GM23338 (cell line): ENCODE results near the gene FBXL19. TPM values are rescaled to one million over a fixed set of nuclear protein-coding genes. Genes with fewer than 3 reads are reported as not detected.

Experiments used
- ATAC-seq: fragments of 200-7000 bp; cut with Tn5 transposase; 3 replicates; pipeline ENCODE4 v1.9.1; 2020
- DNase-seq: peaks from one replicate; pipeline ENCODE4 v3.0.0-alpha.2; 2015; ENCODE audit warnings: low spot score
- H2AFZ ChIP-seq: fragments of 200-600 bp; sonication (generic); 2 replicates; pipeline ENCODE4 v1.8.0; 2016; ENCODE audit warnings: antibody characterized with exemption, mild to moderate bottlenecking, moderate library complexity
- H3F3A ChIP-seq: fragments of 200-600 bp; sonication (generic); replicated peaks from 2 replicates; pipeline ENCODE4 v1.8.0; 2017; ENCODE audit warnings: antibody characterized with exemption, mixed run types, low read depth
- H3K27ac ChIP-seq: fragments of 200-600 bp; sonication (generic); 2 replicates; pipeline ENCODE4 v1.6.1; 2016; ENCODE audit warnings: low read depth
- H3K27me3 ChIP-seq: fragments of 200-600 bp; sonication (generic); 2 replicates; pipeline ENCODE4 v1.8.0; 2016; ENCODE audit warnings: mild to moderate bottlenecking, mixed run types, moderate library complexity; ENCODE audit not compliant: insufficient read depth
- H3K36me3 ChIP-seq: fragments of 200-600 bp; sonication (generic); 2 replicates; pipeline ENCODE4 v1.8.0; 2016; ENCODE audit warnings: mild to moderate bottlenecking; ENCODE audit not compliant: insufficient read depth
- H3K4me1 ChIP-seq: fragments of 200-600 bp; sonication (generic); 2 replicates; pipeline ENCODE4 v1.8.0; 2016; ENCODE audit warnings: mild to moderate bottlenecking, moderate library complexity; ENCODE audit not compliant: insufficient read depth
- H3K4me2 ChIP-seq: fragments of 200-600 bp; sonication (generic); 2 replicates; pipeline ENCODE4 v1.7.1; 2017; ENCODE audit warnings: mixed run types
- H3K4me3 ChIP-seq: fragments of 200-600 bp; sonication (generic); 2 replicates; pipeline ENCODE4 v1.6.1; 2016; ENCODE audit warnings: mixed run types
- H3K79me2 ChIP-seq: fragments of 200-600 bp; sonication (generic); replicated peaks from 2 replicates; pipeline ENCODE4 v1.8.0; 2017; ENCODE audit warnings: mild to moderate bottlenecking; ENCODE audit not compliant: insufficient read depth
- H3K9me2 ChIP-seq: fragments of 200-600 bp; sonication (generic); 2 replicates; pipeline ENCODE4 v1.8.0; 2017; ENCODE audit not compliant: insufficient read depth
- H4K20me1 ChIP-seq: fragments of 200-600 bp; sonication (generic); replicated peaks from 2 replicates; pipeline ENCODE4 v1.8.0; 2017; ENCODE audit warnings: mild to moderate bottlenecking; ENCODE audit not compliant: insufficient read depth
- H3K27ac Mint-ChIP-seq: 2 replicates; pipeline ENCODE4 v1.8.0; 2020; ENCODE audit warnings: inconsistent platforms, mild to moderate bottlenecking, moderate library complexity, mixed read lengths
- H3K27me3 Mint-ChIP-seq: 3 replicates; pipeline ENCODE4 v1.8.0; 2022; ENCODE audit warnings: low read depth, mild to moderate bottlenecking, moderate library complexity, mixed read lengths, inconsistent platforms; ENCODE audit not compliant: insufficient read depth, poor library complexity
- H3K36me3 Mint-ChIP-seq: 3 replicates; pipeline ENCODE4 v1.8.0; 2021; ENCODE audit warnings: low read depth, mild to moderate bottlenecking, inconsistent platforms, moderate library complexity, mixed read lengths
- H3K4me1 Mint-ChIP-seq: 3 replicates; pipeline ENCODE4 v1.8.0; 2020; ENCODE audit warnings: mild to moderate bottlenecking, inconsistent platforms, mixed read lengths
- H3K4me3 Mint-ChIP-seq: 3 replicates; pipeline ENCODE4 v1.8.0; 2021; ENCODE audit warnings: moderate library complexity, mild to moderate bottlenecking, inconsistent platforms, mixed read lengths
- H3K9me3 Mint-ChIP-seq: 3 replicates; pipeline ENCODE4 v1.8.0; 2020; ENCODE audit warnings: moderate library complexity, mild to moderate bottlenecking, inconsistent platforms, mixed read lengths
- CREB1 ChIP-seq: fragments of 250-450 bp; sonication (Bioruptor Pico); IDR thresholded peaks from 2 replicates; pipeline ENCODE4 v1.5.0; 2020; ENCODE audit warnings: low read depth, mild to moderate bottlenecking, moderate library complexity
- CTCF ChIP-seq, 2 experiments: fragments of 200-600 bp in 1 of 2; sonication (generic) in 1 of 2; conservative IDR thresholded peaks; 2 replicates each; pipeline versions ENCODE4 v1.5.1 to v1.6.1; 2016 to 2017; ENCODE audit warnings: antibody characterized with exemption in 2 of 2, low read depth in 2 of 2, mild to moderate bottlenecking in 2 of 2, moderate library complexity in 1 of 2
- ETS1 ChIP-seq: IDR thresholded peaks from 2 replicates; pipeline ENCODE4 v1.6.1; 2016; ENCODE audit warnings: antibody characterized with exemption
- EZH2phosphoT487 ChIP-seq: fragments of 200-600 bp; sonication (generic); IDR thresholded peaks from one replicate; pipeline ENCODE4 v1.8.1; 2018; ENCODE audit warnings: antibody characterized with exemption; ENCODE audit not compliant: unreplicated experiment
- JUNB ChIP-seq: IDR thresholded peaks from one replicate; pipeline ENCODE4 v1.6.1; 2016; ENCODE audit warnings: antibody characterized with exemption; ENCODE audit not compliant: unreplicated experiment
- NANOG ChIP-seq: IDR thresholded peaks from 2 replicates; pipeline ENCODE4 v1.6.1; 2016; ENCODE audit warnings: antibody characterized with exemption, borderline replicate concordance
- POLR2AphosphoS5 ChIP-seq: IDR thresholded peaks from 2 replicates; pipeline ENCODE4 v1.6.1; 2016; ENCODE audit warnings: antibody characterized with exemption, low read depth
- STAT1 ChIP-seq: IDR thresholded peaks from one replicate; pipeline ENCODE4 v1.6.1; 2016; ENCODE audit warnings: antibody characterized with exemption; ENCODE audit not compliant: unreplicated experiment
- ZNF114 ChIP-seq: fragments of 250-450 bp; sonication (Bioruptor Pico); IDR thresholded peaks from 2 replicates; pipeline ENCODE4 v1.5.0; 2020; ENCODE audit warnings: mild to moderate bottlenecking, moderate library complexity
- ZNF331 ChIP-seq: fragments of 250-450 bp; sonication (Bioruptor Pico); IDR thresholded peaks from 2 replicates; pipeline ENCODE4 v1.5.0; 2020; ENCODE audit warnings: low read depth, mild to moderate bottlenecking, moderate library complexity
- ZNF462 ChIP-seq: fragments of 250-450 bp; sonication (Bioruptor Pico); IDR thresholded peaks from 2 replicates; pipeline ENCODE4 v1.5.0; 2020; ENCODE audit warnings: mild to moderate bottlenecking, moderate library complexity
- polyA plus RNA-seq: library from polyadenylated mRNA; unstranded; fragments of >200 nt; fragmentation: Nextera tagmentation; extraction: Ambion mirVana; gene quantifications from 2 replicates; pipeline ENCODE4 v1.2.1, GENCODE V29; 2016
- total RNA-seq: library from RNA; depleted of rRNA; stranded (reverse); fragments of >200 nt; shearing (Covaris generic); gene quantifications from 2 replicates; pipeline ENCODE4 v1.2.3, GENCODE V29; 2014

The FBXL19 gene
- total and polyA plus RNA-seq, 2 experiments from 2014 or later = 12.5 to 71.5 TPM

- H4K20me1 ChIP-seq = peaks cover 4% of the 10 kb centered on the region; the same call in 1 of the 2 replicates
Observed at GRCh38 chr16:30928390-30928789, 5.0 kb downstream of the FBXL19 start.

GRCh38 chr16:30929167-30929566 is 5.8 kb downstream of the FBXL19 start:
- Mint-ChIP-seq H3K4me3 (no peak overlapping the region), H3K36me3 (peaks cover 43% of the 10 kb centered on the region), H3K4me1 (peaks cover 11% of the 10 kb centered on the region), H3K27me3 (no peaks in the 10 kb centered on the region), H3K9me3 (no peaks in the 10 kb centered on the region), H3K27ac (no peak overlapping the region)
- ATAC-seq = no peak
- DNase-seq = no peak
- Histone ChIP-seq H3K27ac (no peak overlapping the region), H2AFZ (no peak overlapping the region), H3K27me3 (no peaks in the 10 kb centered on the region), H3K4me1 (peaks cover 9% of the 10 kb centered on the region; the same call in 1 of the 2 replicates), H3K4me2 (no peak overlapping the region), H3F3A (0 out of 2 replicates have a peak, but pooled peaks cover 5% of the 10 kb centered on the region), H3K9me2 (no peaks in the 10 kb centered on the region), H3K36me3 (peaks cover 29% of the 10 kb centered on the region), H3K4me3 (no peak overlapping the region), H4K20me1 (peaks cover 4% of the 10 kb centered on the region; the same call in 1 of the 2 replicates), H3K79me2 (peaks cover 18% of the 10 kb centered on the region)
- no peak for TF ChIP-seq CREB1 (CRISPR knock-in tag)
- no peak for TF ChIP-seq ZNF331 (CRISPR knock-in tag)
- no peak for TF ChIP-seq CTCF (conservative IDR thresholded peaks at IDR 0.05; ENCODE audit: low read depth in 2 of 2)
- TF ChIP-seq POLR2AphosphoS5 = no peak
- TF ChIP-seq JUNB = no peak
- no peak for TF ChIP-seq ZNF462 (CRISPR knock-in tag)
- TF ChIP-seq ETS1 = no peak
- TF ChIP-seq ZNF114 = no peak
- no peak for TF ChIP-seq EZH2phosphoT487
- no peak for TF ChIP-seq NANOG
- TF ChIP-seq STAT1 = no peak

More at GRCh38 chr16:30928390-30928789, 5.0 kb downstream of the FBXL19 start:
- TF ChIP-seq EZH2phosphoT487 = no peak
- TF ChIP-seq ZNF331 (CRISPR knock-in tag) = no peak
- ATAC-seq (no peak), DNase-seq (no peak)
- Mint-ChIP-seq H3K4me3 (no peak overlapping the region), H3K36me3 (peaks cover 43% of the 10 kb centered on the region), H3K9me3 (no peaks in the 10 kb centered on the region), H3K27ac (peak overlapping the region; percentile 70; the same call in 1 of the 2 replicates), H3K27me3 (no peaks in the 10 kb centered on the region), H3K4me1 (peaks cover 11% of the 10 kb centered on the region)
- Histone ChIP-seq H3K4me3 (no peak overlapping the region), H3F3A (0 out of 2 replicates have a peak, but pooled peaks cover 5% of the 10 kb centered on the region), H3K27ac (no peak overlapping the region), H3K36me3 (peaks cover 27% of the 10 kb centered on the region), H3K4me1 (peaks cover 9% of the 10 kb centered on the region; the same call in 1 of the 2 replicates), H2AFZ (no peak overlapping the region), H3K79me2 (peaks cover 18% of the 10 kb centered on the region), H3K27me3 (no peaks in the 10 kb centered on the region), H3K4me2 (no peak overlapping the region), H3K9me2 (no peaks in the 10 kb centered on the region)
